ENCODE measurements around the gene C1QC. TPM values are rescaled to one million over a fixed set of nuclear protein-coding genes. Genes with fewer than 3 reads are reported as not detected.

Gene C1QC
- total and polyA plus RNA-seq, 2 of the 8 experiments (the other 6 are each of a cell fraction or from before 2014, with no cell fraction given), result not detected

DNA sequence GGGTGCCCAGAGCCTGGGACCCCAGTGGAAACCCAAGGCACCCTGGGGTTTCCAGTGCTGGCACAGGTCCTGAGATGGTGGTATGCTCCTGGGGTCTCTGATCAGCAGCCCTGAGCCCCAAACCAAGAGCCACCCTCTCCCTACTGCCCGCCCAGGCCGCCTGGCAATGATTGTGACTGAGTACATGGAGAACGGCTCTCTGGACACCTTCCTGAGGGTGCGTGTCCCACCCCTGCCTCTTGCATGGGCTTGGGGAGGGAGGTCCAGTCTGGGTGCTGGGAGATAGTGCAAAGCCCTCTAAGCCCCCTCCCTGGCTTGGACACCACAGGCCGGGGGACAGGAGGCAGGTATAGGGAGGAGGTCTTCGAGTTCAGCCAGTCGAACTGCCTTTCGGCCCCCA is 45.4 kb upstream of the C1QC start (continued):
- no peak for TF ChIP-seq CHD7 (IDR thresholded peaks at IDR 0.05; ENCODE audit: insufficient replicate concordance, low read length)

Measured in H1 (cell line).